SK-N-SH (cell line): ENCODE results near the gene LIN7C. TPM values are rescaled to one million over a fixed set of nuclear protein-coding genes. Genes with fewer than 3 reads are reported as not detected.

Experiments used
- CTCF ChIA-PET: fragments of 300-600, 350-600 bp; formaldehyde crosslinking; extraction: SDS; loops from one replicate; lab custom pipeline; 2021; lab: Yijun Ruan, JAX
- POLR2A ChIA-PET: fragments of 350-600 bp; sonication (Branson Sonifier 250); formaldehyde crosslinking; extraction: SDS; loops from one replicate; lab custom pipeline; 2020; ENCODE audit warnings: antibody characterized with exemption, inconsistent platforms; lab: Yijun Ruan, JAX
- DNase-seq: peaks from one replicate; pipeline ENCODE4 v3.0.0; 2012
- H2AFZ ChIP-seq: fragments of 200-600 bp; sonication (generic); 2 replicates; pipeline ENCODE4 v1.8.1; 2016; ENCODE audit warnings: antibody characterized with exemption, mild to moderate bottlenecking, low read depth
- H3F3A ChIP-seq: fragments of 200-600 bp; sonication (generic); replicated peaks from 2 replicates; pipeline ENCODE3; 2016; ENCODE audit warnings: antibody characterized with exemption, mild to moderate bottlenecking; ENCODE audit not compliant: insufficient read depth
- H3K27ac ChIP-seq, 2 experiments: fragments of 200-500 bp in 1 of 2; fragments of 200-600 bp in 1 of 2; sonication (Bioruptor generic) in 1 of 2; sonication (generic), shearing (Covaris generic) in 1 of 2; 2 replicates each; pipeline versions ENCODE4 v1.5.1 to v1.6.1; 2014 to 2016; ENCODE audit warnings: low read depth in 2 of 2, inconsistent platforms in 1 of 2, low read length in 1 of 2, mild to moderate bottlenecking in 1 of 2, mixed read lengths in 1 of 2
- H3K27me3 ChIP-seq: fragments of 200-600 bp; sonication (generic), shearing (Covaris generic); 2 replicates; pipeline ENCODE4 v1.6.1; 2016; ENCODE audit warnings: mixed run types; ENCODE audit not compliant: insufficient read depth
- H3K36me3 ChIP-seq, 2 experiments: fragments of 200-500 bp in 1 of 2; fragments of 200-600 bp in 1 of 2; sonication (Bioruptor generic) in 1 of 2; sonication (generic) in 1 of 2; replicated peaks in 1 of 2; 2 replicates each; pipeline versions ENCODE3 to v1.5.1; 2014 to 2016; ENCODE audit warnings: low read length in 1 of 2, mild to moderate bottlenecking in 1 of 2; ENCODE audit not compliant: insufficient read depth in 2 of 2, control insufficient read depth in 1 of 2
- H3K4me1 ChIP-seq, 2 experiments: fragments of 200-500 bp in 1 of 2; fragments of 200-600 bp in 1 of 2; sonication (Bioruptor generic) in 1 of 2; sonication (generic), shearing (Covaris generic) in 1 of 2; 2 replicates each; pipeline versions ENCODE4 v1.5.1 to v1.6.1; 2014 to 2016; ENCODE audit warnings: low read depth in 1 of 2, low read length in 1 of 2, mixed run types in 1 of 2; ENCODE audit not compliant: insufficient read depth in 2 of 2, control insufficient read depth in 1 of 2
- H3K4me2 ChIP-seq: fragments of 200-600 bp; sonication (generic), shearing (Covaris generic); 2 replicates; pipeline ENCODE4 v1.6.1; 2017; ENCODE audit warnings: mixed run types
- H3K4me3 ChIP-seq, 2 experiments: fragments of 200-500 bp in 1 of 2; fragments of 200-600 bp in 1 of 2; sonication (Bioruptor generic) in 1 of 2; sonication (generic), shearing (Covaris generic) in 1 of 2; 2 replicates each; pipeline versions ENCODE4 v1.5.1 to v1.8.1; 2014 to 2016; ENCODE audit warnings: low read depth in 2 of 2, inconsistent platforms in 1 of 2, low read length in 1 of 2, mild to moderate bottlenecking in 1 of 2, mixed read lengths in 1 of 2, moderate library complexity in 1 of 2
- H3K79me2 ChIP-seq: fragments of 200-600 bp; sonication (generic); 2 replicates; pipeline ENCODE4 v1.8.1; 2017; ENCODE audit warnings: mild to moderate bottlenecking; ENCODE audit not compliant: insufficient read depth
- H3K9ac ChIP-seq: fragments of 200-600 bp; sonication (generic); 2 replicates; pipeline ENCODE4 v1.6.1; 2017; ENCODE audit warnings: mixed run types
- H3K9me2 ChIP-seq: fragments of 200-600 bp; sonication (generic); 2 replicates; pipeline ENCODE4 v1.6.1; 2017; ENCODE audit warnings: mixed run types
- H3K9me3 ChIP-seq: fragments of 200-600 bp; sonication (generic); 2 replicates; pipeline ENCODE4 v1.6.1; 2017; ENCODE audit warnings: mixed run types, mild to moderate bottlenecking, moderate library complexity
- H4K20me1 ChIP-seq: fragments of 200-600 bp; sonication (generic); 2 replicates; pipeline ENCODE4 v1.6.1; 2017; ENCODE audit warnings: mild to moderate bottlenecking, mixed run types; ENCODE audit not compliant: insufficient read depth
- CHD2 ChIP-seq: fragments of 150-350 bp; IDR thresholded peaks from 2 replicates; pipeline ENCODE4 v1.6.1; 2018; ENCODE audit warnings: low read length; ENCODE audit not compliant: partially characterized antibody
- CTCF ChIP-seq: fragments of 200-600 bp; sonication (generic); IDR thresholded peaks from 2 replicates; pipeline ENCODE4 v1.6.1; 2017; ENCODE audit warnings: antibody characterized with exemption, mild to moderate bottlenecking, moderate library complexity
- ELF1 ChIP-seq: IDR thresholded peaks from 2 replicates; pipeline ENCODE4 v1.4.0; 2012
- EZH2phosphoT487 ChIP-seq: fragments of 200-600 bp; sonication (generic); IDR thresholded peaks from 2 replicates; pipeline ENCODE4 v1.6.1; 2017; ENCODE audit warnings: low read depth, mixed run types, mild to moderate bottlenecking, antibody characterized with exemption, moderate library complexity, borderline replicate concordance
- GABPA ChIP-seq: IDR thresholded peaks from 2 replicates; pipeline ENCODE4 v1.4.0; 2012; ENCODE audit warnings: low read depth, mild to moderate bottlenecking
- JUND ChIP-seq: IDR thresholded peaks from 2 replicates; pipeline ENCODE4 v1.4.0; 2012
- MAX ChIP-seq: IDR thresholded peaks from 2 replicates; pipeline ENCODE4 v1.4.0; 2012; ENCODE audit warnings: low read depth
- NRF1 ChIP-seq: IDR thresholded peaks from 2 replicates; pipeline ENCODE4 v1.6.1; 2012; ENCODE audit warnings: low read depth, mild to moderate bottlenecking, low read length
- RCOR1 ChIP-seq: fragments of 150-350 bp; IDR thresholded peaks from 2 replicates; pipeline ENCODE4 v1.6.1; 2017; ENCODE audit warnings: antibody characterized with exemption, low read length
- REST ChIP-seq: IDR thresholded peaks from 2 replicates; pipeline ENCODE4 v1.6.1; 2012; ENCODE audit warnings: mild to moderate bottlenecking, low read depth, low read length, moderate library complexity
- RXRA ChIP-seq: IDR thresholded peaks from 2 replicates; pipeline ENCODE4 v1.4.0; 2012; ENCODE audit warnings: low read depth, mild to moderate bottlenecking, borderline replicate concordance
- SIN3A ChIP-seq: IDR thresholded peaks from 2 replicates; pipeline ENCODE4 v1.6.1; 2012; ENCODE audit warnings: low read depth, mild to moderate bottlenecking, low read length, moderate library complexity, borderline replicate concordance
- TAF1 ChIP-seq: IDR thresholded peaks from 2 replicates; pipeline ENCODE4 v1.6.1; 2012; ENCODE audit warnings: low read depth, mild to moderate bottlenecking, low read length, moderate library complexity, borderline replicate concordance
- WGBS: methylation state at CpG from one replicate; pipeline ENCODE4 v1.1.6; 2017; ENCODE audit warnings: low lambda C conversion rate; 5-methylcytosine and 5-hydroxymethylcytosine counted together
- polyA plus RNA-seq, 3 experiments: library from polyadenylated mRNA; depleted of rRNA; stranded (reverse); fragments of >200 nt; gene quantifications; 2 replicates each; pipeline ENCODE4 v1.2.3, GENCODE V29; 2012

LIN7C gene
- polyA plus RNA-seq, 1 of the 3 experiments (the other 2 are of a cell fraction) = 7.3 TPM

GRCh38 chr11:27470826-27471588 is 35.6 kb downstream of the LIN7C start:
- no peaks in the 10 kb centered on the region for H3K27me3 ChIP-seq
- H3K4me1 ChIP-seq = peaks cover 10 to 39% of the 10 kb centered on the region in 2 experiments
- H2AFZ ChIP-seq = peak overlapping the region; percentile 59; the same call in 1 of the 2 replicates
- peaks cover 25% of the 10 kb centered on the region; the same call in 1 of the 2 replicates for H3K79me2 ChIP-seq
- no peaks in the 10 kb centered on the region; the same call in 1 of the 2 replicates for H4K20me1 ChIP-seq
- ChIA-PET CTCF (interaction anchor here (0.6 to 2.4 kb wide), 3 partner anchors 15 to 28 kb away, joined by 3 to 10 read pairs (median 3); no protein-coding TSS in a partner anchor), POLR2A (no interaction called here)
- H3K4me3 ChIP-seq = peak overlapping the region; percentile 75 to 87
- no peaks in the 10 kb centered on the region for H3K9me3 ChIP-seq
- WGBS = 77% methylated on average over 21 of the region's 21 CpGs
- TF ChIP-seq NRF1 (no peak), CTCF (no peak), JUND (no peak), TAF1 (no peak), ELF1 (no peak), EZH2phosphoT487 (no peak), CHD2 (no peak), RCOR1 (no peak), SIN3A (no peak), REST (no peak), RXRA (no peak), GABPA (no peak), MAX (no peak)
- TF ChIP-seq, all 33 proteins: peak for 0
- DNase-seq = no peak
- H3K9ac ChIP-seq = peak overlapping the region; percentile 77
- H3K4me2 ChIP-seq = peak overlapping the region; percentile 85
- H3K27ac ChIP-seq = no peak overlapping the region
- H3F3A ChIP-seq = peaks cover 4% of the 10 kb centered on the region
- no peaks in the 10 kb centered on the region for H3K36me3 ChIP-seq
- H3K9me2 ChIP-seq = no peaks in the 10 kb centered on the region
